GM18873 (cell line): ENCODE measurements around the gene F2RL2.

Source experiments
- ATAC-seq: cut with Tn5 transposase; IDR thresholded peaks from one replicate; pipeline ENCODE4 v1.9.1; 2021; ENCODE audit warnings: mild to moderate bottlenecking, moderate library complexity, moderate number of reproducible peaks; ENCODE audit not compliant: unreplicated experiment, low FRiP score

The F2RL2 gene, protein sequence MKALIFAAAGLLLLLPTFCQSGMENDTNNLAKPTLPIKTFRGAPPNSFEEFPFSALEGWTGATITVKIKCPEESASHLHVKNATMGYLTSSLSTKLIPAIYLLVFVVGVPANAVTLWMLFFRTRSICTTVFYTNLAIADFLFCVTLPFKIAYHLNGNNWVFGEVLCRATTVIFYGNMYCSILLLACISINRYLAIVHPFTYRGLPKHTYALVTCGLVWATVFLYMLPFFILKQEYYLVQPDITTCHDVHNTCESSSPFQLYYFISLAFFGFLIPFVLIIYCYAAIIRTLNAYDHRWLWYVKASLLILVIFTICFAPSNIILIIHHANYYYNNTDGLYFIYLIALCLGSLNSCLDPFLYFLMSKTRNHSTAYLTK

DNA sequence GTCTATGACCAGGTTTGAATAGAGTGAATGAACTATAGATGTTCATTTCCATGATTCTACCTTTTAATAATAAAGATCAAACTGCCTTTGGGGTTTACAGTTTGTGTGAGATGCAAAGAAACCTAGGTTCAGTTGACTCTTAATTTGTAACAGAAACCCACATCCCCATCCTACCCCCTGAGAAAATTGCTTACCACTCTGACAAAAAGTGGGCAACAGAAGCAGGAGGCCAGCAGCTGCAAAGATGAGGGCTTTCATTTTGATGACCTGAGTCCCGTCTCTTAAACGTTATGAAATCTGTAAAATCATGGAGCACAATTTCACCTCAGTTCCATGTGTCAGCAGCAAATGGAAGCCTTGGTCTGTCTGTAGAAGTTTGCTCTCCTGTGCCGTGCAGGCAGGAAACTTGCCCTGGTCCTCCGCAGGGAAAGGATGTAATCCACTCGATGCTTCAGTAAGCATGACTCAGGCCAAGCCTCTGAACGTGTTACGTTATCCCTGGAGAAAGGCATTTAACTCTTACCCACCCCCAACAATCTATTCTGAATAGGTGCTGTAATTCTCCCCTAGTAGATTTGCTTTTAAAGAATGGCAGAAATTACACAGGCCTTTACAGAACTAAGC is at the start of gene F2RL2:
Gene F2RL2 (minus strand): TSS at position 431 of the 624 bp plus-strand sequence. CDS start 173 bp downstream, at position 258.
- no peak for ATAC-seq

DNA sequence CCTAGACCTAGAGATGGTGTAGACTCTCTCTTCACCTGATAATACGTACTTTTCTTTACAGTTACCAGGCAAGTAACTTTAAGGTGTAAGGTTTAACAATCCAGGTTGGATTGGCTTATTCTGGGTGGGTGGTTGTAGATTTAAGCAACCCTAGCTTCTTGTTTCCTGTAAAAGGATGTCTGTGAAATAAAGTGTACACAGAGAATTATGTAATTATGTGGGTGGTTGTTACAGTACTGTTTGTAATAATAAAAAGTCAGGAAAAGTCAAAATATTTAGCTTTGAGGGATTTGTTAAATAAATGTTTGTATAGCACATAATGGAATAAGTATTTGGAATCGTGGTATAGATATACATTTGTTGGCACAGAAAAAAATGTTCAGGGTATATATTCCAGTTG is 49.0 kb upstream of the F2RL2 start:
- no peak for ATAC-seq

DNA sequence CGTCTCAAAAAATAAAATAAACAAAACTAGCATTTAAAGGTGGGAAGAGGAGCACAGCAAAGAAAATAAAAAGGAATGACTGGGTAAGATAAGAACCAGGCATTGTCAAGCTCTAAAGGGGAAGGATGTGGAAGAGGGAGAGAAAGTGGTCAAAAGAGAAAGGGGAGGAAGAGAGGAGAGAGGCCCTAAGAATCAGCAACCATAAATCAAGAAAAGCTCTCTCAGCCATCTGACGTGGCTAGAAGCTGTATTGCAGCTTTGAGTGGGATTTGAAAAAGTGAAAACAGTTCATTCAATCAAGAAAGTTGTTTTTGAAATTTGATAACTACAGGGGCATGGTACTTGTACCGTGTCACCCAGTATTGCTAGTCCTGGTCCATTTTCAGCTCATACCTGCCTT is 47.3 kb upstream of the F2RL2 start:
- ATAC-seq = no peak

DNA sequence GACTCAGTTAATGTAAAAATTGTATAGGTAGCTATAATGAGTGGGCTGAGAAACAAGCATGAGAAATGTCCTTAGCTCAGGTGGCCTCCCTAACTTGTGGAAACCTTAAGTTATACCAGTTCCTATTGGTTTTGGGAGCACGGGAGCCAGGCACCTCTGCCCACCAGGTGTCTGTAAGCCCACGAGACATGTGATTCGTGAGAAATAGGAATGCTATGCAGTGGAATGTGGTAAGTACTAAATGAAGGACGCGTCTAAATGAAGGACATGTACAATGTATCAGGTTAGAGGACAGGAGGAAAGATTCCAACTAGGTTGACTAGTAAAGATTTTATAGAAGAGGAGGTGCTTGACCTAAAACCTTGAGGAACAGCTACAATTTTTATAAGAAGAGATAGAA is 46.0 kb upstream of the F2RL2 start:
- no peak for ATAC-seq

DNA sequence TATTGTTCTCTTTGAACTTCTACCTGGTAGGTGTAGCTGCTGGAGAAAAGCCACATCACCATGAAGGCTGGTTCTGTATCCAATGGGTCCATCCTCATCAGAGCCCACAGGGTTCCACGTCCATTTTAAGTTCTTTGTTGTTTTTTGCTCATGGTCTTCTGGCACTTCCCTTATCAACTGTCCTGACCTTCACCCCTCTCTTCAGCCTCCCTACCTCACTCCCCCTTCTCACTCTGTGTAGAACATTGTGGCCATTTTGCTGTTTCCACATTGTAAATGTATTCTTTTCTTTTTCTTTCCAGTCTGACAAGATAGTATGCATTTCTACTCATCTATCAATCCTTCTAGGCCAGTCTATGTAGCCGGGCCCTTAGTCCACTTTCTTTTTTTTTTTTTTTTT is 44.3 kb upstream of the F2RL2 start:
- no peak for ATAC-seq

DNA sequence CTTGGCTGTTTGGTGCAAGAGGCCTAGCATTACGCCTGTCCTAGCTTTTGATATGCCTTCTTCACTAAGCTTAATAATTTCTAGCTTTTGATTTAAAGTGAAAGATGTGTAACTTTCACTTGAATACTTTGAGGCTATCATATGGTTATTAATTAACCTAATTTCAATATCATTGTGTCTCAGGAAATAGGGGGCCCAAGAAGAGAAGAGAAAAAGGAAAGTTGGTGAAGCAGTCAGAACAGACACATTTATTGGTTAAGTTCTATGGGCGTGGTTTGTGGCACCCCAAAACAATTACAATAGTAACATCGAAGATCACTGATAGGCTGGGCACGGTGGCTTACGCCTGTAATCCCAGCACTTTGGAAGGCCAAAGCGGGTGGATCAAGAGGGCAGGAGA is 40.9 kb upstream of the F2RL2 start:
- no peak for ATAC-seq

DNA sequence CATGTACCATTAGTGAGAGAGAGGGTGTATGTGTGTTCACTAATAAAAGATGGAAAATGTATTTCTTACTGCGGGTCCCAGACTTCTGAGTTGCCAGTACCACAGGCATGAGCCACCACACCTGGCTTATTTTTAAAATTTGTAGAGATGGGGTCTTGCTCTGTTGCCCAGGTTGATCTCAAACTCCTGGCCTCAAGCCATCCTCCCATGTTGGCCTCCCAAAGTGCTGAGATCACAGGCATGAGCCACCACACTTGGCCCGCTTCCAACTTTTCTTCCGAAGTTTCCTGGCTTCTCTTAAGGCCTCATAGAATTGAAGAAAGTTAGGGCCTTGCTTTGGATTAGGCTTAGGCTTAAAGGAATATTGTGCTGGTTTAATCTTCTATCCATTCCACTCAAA is 40.4 kb upstream of the F2RL2 start:
- ATAC-seq = no peak

DNA sequence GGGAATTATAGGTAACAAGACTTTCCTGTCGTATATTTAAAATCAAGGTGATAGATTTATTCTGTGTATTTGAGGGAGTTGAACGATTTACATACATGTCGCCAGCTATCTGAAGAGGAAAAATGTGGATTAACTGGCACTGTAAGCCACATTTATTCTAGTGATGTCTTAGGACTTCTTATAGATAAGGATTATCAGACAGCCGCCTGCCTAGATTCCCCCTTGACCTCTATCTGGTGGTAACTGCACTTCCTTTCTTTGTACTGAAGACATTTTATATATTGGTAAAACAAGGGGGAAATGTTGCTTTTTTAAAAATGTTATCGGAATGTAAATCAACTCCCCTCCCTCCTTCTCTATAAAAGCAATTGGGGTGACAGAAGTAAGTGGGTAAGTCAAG is 39.3 kb upstream of the F2RL2 start:
- ATAC-seq = no peak

DNA sequence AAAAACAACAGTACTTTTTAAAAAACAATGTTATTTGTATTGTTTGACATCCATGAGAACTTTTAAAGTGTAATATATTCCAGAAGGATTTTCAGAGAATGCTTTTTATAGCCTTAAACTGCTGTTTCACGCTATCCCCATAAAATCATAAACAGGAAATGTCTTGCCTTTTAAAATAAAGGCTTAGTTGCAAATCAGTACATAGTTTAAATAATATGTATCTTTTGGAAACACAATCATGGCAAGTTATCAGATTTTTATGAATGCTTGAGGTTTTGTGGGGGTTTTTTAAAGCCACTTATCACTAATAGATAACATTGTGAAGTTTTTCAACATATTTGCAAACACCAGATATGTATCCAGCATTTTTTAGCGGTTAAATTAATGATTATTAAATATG is 37.2 kb upstream of the F2RL2 start:
- ATAC-seq = no peak

DNA sequence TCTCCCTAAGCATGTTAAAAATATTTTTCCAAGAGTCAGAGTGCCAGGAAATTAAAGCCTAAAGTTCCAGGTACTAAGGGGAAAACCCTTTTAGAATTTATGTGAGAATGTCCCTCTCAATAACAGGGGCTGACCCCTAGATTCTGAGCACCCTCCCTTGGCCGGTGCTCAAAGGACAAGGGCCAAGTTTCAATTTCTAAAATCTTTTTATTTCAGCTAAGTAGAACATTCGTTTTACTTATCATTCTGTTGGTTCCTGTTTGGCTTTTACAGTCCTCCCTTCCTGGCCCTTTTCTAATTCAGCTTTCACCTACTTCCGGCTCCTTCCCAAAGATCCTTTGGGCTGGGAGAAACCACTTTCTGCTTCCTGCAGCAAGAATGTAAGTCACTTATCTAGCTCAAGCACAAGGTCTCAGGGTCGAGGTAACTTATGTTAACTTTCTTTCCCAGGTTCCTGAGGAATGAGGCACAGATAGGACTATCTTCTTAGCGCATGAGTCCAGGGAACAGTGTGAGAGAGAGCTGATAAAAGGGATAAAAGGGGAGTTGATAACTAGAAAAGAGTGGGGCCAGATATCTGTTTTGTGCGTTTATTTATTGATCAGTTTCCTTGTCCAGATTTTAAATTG is 34.6 kb upstream of the F2RL2 start:
- no peak for ATAC-seq

DNA sequence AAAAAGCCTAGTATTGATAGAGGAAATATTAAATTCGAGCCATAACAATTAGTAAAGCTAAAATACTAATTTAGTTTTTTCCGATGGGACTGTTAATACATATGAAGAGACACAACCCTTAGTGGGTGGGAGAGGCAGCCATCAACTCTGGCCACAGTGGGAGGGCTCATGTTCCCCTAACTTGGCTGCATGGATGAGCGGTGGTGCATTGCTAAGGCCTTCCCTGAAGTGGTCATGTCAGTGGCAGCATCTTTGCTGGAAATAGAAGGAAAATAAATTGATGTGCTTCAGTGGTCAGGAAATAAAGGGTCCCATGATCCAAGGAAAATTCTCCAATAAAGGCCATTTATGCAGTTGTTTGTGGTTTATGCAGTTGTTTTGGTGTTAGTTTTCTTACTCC is 33.9 kb upstream of the F2RL2 start:
- no peak for ATAC-seq

DNA sequence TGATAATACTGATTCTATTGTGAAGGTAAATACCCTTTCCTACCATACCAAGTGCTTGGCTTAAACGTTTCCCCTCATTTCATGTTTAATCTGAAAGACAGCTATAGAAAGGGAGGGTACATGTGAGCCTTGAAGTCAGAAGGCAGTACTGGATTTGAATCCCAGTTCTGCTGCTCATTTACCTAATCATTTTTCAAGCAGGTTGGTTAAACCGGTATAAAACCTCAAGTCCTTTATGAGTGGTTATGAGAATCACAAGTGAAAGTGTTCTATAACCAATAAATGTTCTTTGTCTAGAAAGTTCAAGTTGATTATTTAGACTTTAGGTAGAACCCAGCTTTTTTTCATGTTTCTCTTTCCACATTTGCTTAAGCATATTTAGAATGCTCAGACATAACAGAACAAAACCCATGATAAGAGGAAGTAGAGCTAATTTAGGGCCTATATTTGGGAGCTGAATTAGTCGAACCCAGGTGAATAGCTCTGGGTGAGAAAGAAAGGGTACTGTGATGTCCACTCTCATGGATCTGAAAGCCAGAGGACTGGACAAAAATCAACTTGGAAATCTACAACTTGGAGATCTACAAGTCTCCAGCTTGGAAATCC is 29.7 kb upstream of the F2RL2 start:
- ATAC-seq = no peak

DNA sequence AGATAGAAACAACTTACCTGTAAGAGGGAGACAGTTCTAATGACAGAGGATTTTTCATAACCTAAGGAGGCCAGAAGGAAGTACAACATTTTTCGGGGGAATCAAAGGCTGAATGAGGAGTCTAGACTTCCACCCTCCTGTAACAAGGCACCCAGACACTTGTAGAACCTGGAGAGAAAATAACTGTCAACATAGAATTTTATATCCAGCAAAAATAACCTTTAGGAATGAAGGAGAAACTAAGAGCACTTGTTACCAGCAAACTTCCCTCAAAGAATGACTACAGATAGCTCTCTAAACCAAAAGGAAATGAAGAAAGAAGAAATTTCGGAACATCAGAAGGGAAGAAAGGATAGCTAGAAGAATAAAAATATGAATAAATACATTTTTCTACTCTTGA is 25.9 kb upstream of the F2RL2 start:
- no peak for ATAC-seq

DNA sequence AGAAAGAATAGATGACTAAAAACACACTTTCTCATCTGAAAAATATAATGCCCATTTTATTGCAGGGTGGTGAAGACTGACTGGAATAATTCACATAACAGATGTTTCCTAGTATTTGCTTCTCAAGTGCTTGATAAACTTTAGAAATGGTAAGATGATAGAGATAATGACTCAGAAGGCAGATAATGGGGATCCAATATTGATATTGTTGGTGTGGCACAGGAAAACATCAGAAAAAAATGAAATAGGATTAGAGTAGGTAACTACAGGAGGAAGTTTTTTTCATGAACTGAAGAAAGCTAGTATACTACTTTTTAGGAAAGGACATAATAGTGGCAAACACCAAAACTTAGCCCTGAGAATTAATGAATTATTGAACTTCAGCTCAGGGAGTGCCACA is 20.2 kb upstream of the F2RL2 start:
- ATAC-seq = no peak

DNA sequence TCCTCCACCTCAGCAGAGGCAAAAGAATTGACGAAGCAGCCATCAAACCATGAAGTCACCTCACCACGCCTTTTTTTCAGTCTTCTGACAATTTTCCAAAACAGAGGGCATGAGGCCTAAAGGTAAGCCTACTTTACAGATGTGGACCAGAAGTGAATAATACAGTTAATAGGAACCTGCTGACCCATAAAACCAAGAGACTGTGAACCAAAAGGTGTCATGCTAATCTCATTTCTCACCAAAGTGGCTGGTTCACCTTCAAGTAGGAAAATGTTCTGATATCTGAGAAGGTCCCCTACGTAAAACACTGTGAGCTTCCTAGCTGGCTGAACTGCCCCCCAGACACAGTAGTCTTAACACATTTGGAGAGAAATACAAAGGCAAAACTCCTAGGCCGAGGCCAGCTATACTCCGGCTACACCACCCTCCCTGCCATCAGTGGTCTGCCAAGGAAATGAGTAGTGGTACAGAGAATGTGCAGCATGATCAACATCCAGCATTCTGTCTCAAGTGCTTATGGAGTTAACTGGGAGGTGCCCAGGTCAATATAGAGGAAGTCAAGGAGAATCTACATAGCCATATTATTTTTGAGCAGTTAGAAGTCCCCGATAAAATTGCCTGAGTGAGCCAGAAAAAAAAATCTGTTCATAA is 19.3 kb upstream of the F2RL2 start:
- no peak for ATAC-seq

DNA sequence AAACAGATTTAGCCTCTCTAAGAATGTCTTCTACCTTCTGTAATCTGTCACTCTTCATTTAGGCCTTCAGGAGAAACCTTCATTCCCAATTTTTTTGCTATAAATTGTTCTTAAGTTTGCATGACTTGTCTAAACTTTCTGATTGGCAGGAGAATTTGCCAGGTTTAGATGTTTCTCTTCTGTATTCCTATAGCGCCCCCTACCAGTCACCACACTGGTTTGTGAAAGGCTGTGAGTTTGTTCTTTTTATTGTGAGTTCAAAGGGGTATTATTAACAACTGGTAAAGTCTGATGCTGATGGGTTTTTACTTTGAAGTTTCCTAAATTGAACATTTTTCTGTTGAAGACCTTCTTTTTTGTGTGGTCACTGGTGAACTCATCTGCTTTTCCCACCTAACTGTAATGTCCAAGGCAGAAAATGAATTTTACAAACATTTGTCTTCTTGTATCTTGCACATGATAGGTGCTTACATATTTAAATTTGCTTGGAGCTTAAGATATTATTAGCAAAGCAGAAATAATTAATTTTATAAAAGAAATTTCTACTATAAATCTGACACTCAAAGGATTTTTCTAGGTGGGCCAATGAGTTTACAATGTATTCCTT is 18.4 kb upstream of the F2RL2 start:
- ATAC-seq = no peak

DNA sequence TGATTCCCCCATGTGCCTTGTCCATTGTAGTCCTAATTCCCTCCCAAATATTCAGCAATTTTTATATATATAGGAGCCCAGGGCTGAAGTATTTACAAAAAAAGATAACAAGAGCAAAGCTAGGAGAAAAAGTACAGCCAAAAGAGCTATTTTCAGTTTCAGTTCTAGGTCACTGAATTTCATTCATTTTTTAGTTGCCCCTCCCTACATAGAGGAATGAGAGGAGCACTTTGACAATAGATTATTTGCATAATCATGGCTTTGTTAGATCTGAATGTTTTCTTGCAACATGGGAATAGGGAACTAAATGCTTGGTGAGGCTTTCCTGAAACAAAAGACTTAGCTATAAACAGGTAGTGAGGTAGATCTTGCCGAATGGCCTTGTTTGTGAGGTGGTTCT is 15.3 kb upstream of the F2RL2 start:
- ATAC-seq = no peak

DNA sequence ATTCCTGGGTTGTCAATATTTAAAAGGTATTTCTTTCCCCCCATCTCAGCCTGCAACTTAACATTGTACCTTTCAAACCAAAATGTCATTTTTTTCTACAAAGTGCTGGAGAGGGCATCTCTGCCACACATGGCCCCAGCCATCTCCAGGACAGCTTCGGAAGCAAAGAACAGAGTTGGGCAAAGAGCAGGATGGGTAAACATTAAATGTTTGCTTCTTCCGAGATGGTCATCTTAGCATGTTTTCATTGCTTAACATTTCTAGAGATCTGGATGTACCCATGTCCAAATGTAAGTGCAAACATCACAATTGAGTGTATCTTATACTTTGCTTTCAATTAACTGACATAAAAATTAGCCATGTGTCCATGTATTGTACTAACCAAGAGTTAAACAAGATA is 14.3 kb upstream of the F2RL2 start:
- no peak for ATAC-seq

DNA sequence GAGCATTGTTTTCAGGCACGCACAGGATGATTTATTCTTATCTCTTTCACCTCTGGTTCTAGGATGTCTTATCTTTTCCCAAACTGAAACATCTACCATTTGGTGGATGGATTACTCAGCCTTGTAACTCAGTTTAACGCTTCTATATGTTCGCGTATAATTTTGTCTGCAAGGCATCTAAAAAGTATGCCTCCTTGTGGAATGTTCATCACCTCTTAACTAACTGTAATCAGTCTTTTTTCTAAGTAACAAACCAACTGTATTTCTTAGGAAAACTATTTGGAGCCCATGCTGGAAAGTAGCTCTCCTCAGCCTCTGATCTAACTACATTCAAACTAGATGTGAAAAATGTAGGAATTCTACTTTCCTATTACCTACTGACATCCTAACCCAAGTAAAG is 11.5 kb upstream of the F2RL2 start:
- no peak for ATAC-seq

DNA sequence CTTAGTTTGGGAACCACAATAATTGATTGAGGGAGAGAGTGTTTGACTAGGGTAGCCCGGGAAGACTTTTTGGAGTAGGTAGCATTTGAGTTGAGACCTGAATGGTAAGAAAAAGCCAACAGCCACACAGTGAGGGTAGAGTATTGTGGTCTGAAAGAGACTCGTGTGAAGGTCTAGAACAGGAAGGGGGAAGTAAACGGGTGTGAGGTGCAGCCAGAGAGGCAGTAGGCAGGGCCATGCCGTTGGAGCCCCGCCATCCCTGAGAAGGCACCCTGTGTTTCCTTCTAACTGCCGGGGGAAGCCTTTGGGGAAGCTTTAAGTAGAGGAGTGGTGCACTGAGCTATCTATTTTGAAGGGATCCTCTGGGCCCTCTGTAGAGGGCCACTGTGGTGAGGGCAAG is 3.5 kb upstream of the F2RL2 start:
- no peak for ATAC-seq
